K562 (cell line): ENCODE data around the gene GPR78.

Source experiments
- BHLHE40 ChIP-seq: IDR thresholded peaks from 2 replicates; pipeline ENCODE4 v1.6.1; 2011; ENCODE audit warnings: low read length, improper control_type of control experiment
- CREM ChIP-seq: IDR thresholded peaks from 2 replicates; pipeline ENCODE4 v1.6.1; 2014; ENCODE audit warnings: antibody characterized with exemption, low read depth
- FOXA3 ChIP-seq, 2 experiments: fragments of 450-650 bp in 1 of 2; sonication (generic) in 1 of 2; formaldehyde crosslinking; IDR thresholded peaks in 1 of 2; conservative IDR thresholded peaks in 1 of 2; 2 replicates each; pipeline versions ENCODE4 v1.4.0 to v1.8.0; 2020 to 2022; ENCODE audit warnings: mild to moderate bottlenecking in 2 of 2, missing genetic modification reagents in 1 of 2
- KDM5B ChIP-seq: fragments of 200-600 bp; sonication (generic); IDR thresholded peaks from 2 replicates; pipeline ENCODE4 v1.6.1; 2012; ENCODE audit warnings: low read depth, mild to moderate bottlenecking, moderate library complexity, low read length, control low read depth, inconsistent platforms; ENCODE audit not compliant: insufficient replicate concordance
- PML ChIP-seq: IDR thresholded peaks from 2 replicates; pipeline ENCODE4 v1.6.1; 2012; ENCODE audit warnings: low read length, inconsistent platforms
- SRSF9 ChIP-seq: fragments of 200-400 bp; formaldehyde crosslinking; IDR thresholded peaks from 2 replicates; pipeline ENCODE4 v1.6.1; 2017; ENCODE audit warnings: low read depth, low read length, borderline replicate concordance
- STAT5B ChIP-seq: fragments of 250-450 bp; sonication (Bioruptor Pico); IDR thresholded peaks from 2 replicates; pipeline ENCODE4 v1.8.0; 2021; ENCODE audit warnings: mild to moderate bottlenecking, inconsistent platforms
- XRCC4 ChIP-seq: IDR thresholded peaks from one replicate; pipeline ENCODE4 v1.6.1; 2011; ENCODE audit not compliant: insufficient read depth, insufficient read length; ENCODE audit errors: extremely low read depth
- YY1 ChIP-seq, 3 experiments: IDR thresholded peaks; 2 replicates each; pipeline ENCODE4 v1.6.1; 2011; ENCODE audit warnings: low read length in 2 of 3, mild to moderate bottlenecking in 2 of 3, moderate library complexity in 2 of 3, borderline replicate concordance in 1 of 3, control low read depth in 1 of 3, low read depth in 1 of 3; ENCODE audit not compliant: insufficient read depth in 3 of 3, insufficient replicate concordance in 2 of 3, control insufficient read depth in 1 of 3, insufficient read length in 1 of 3; ENCODE audit errors: extremely low read depth in 1 of 3
- ZNF175 ChIP-seq: fragments of 200-800 bp; sonication (Bioruptor generic); IDR thresholded peaks from 2 replicates; pipeline ENCODE4 v1.6.1; 2016; ENCODE audit warnings: low read depth, mild to moderate bottlenecking, missing genetic modification characterization, missing compliant biosample characterization
- ZNF311 ChIP-seq: fragments of 250-450 bp; sonication (Bioruptor Pico); IDR thresholded peaks from 2 replicates; pipeline ENCODE4 v1.4.0; 2020; ENCODE audit warnings: mild to moderate bottlenecking, moderate library complexity
- TF ChIP-seq, protein P1 (sequence below), 3 experiments: IDR thresholded peaks in 2 of 3; conservative IDR thresholded peaks in 1 of 3; 2 replicates each; pipeline ENCODE4 v1.5.1; 2011 to 2012; ENCODE audit warnings: low read length in 3 of 3, mild to moderate bottlenecking in 3 of 3, control low read depth in 2 of 3, improper control_type of control experiment in 1 of 3, inconsistent platforms in 1 of 3, low read depth in 1 of 3, mixed read lengths in 1 of 3, moderate library complexity in 1 of 3; ENCODE audit not compliant: insufficient read depth in 2 of 3
- TF ChIP-seq, protein P2 (sequence below): sonication (generic); formaldehyde crosslinking; IDR thresholded peaks from 2 replicates; pipeline ENCODE4 v1.8.0; 2022; ENCODE audit warnings: mild to moderate bottlenecking, missing genetic modification reagents

DNA sequence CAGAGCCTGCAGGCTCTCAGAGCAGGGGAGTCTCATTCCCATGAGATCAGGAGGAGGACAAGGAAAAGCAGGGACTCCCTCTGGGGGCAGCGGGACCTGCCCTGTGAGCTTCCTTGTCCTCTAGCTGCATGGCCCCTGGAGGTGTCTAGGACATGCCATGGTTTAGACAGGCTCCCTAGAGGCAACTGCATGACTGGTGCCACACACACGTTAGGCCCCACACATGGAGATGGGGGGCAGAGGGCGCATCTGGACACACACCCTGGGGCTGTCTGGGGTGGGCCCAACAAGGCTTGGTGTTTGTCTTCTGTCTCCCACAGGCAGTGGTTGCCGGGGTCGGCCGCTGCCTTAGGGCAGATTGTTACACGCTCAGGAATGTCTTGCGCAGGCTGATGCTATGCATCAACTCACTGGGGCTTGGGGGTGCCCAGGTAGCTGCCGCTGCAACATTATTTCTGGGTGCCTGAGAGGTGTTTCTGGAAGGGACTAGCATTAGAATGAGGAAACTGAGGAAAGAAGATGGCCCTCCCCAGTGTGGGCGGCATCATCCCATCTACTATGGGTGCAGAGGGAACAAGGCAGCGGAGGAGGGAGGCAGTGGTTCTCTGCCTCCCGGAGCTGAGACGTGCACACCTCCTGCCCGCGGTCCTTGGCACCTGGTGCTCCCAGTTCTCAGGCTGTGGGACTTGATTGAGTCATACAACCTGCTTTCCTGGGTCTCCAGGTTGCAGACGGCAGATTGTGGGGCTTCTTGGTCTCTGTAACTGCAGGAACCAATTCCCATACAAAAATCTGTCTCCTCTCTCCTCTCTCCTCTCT, 32.1 kb upstream of the GPR78 start:
- TF ChIP-seq YY1 (IDR thresholded peaks at IDR 0.05; ENCODE audit: borderline replicate concordance in 1 of 3, control insufficient read depth in 1 of 3, extremely low read depth in 1 of 3, insufficient read depth in 3 of 3, insufficient read length in 1 of 3, insufficient replicate concordance in 2 of 3, low read depth in 1 of 3, low read length in 2 of 3) (no peak), FOXA3 (CRISPR knock-in tag; conservative IDR thresholded peaks at IDR 0.05 in 1 of 2, IDR thresholded peaks at IDR 0.05 in 1 of 2) (no peak), STAT5B (CRISPR knock-in tag) (no peak), BHLHE40 (no peak), ZNF175 (CRISPR knock-in tag) (no peak), PML (no peak), KDM5B (no peak), XRCC4 (no peak), ZNF311 (CRISPR knock-in tag) (no peak), CREM (no peak), SRSF9 (no peak)
- TF ChIP-seq, protein P1, sequence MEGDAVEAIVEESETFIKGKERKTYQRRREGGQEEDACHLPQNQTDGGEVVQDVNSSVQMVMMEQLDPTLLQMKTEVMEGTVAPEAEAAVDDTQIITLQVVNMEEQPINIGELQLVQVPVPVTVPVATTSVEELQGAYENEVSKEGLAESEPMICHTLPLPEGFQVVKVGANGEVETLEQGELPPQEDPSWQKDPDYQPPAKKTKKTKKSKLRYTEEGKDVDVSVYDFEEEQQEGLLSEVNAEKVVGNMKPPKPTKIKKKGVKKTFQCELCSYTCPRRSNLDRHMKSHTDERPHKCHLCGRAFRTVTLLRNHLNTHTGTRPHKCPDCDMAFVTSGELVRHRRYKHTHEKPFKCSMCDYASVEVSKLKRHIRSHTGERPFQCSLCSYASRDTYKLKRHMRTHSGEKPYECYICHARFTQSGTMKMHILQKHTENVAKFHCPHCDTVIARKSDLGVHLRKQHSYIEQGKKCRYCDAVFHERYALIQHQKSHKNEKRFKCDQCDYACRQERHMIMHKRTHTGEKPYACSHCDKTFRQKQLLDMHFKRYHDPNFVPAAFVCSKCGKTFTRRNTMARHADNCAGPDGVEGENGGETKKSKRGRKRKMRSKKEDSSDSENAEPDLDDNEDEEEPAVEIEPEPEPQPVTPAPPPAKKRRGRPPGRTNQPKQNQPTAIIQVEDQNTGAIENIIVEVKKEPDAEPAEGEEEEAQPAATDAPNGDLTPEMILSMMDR (IDR thresholded peaks at IDR 0.05 in 2 of 3, conservative IDR thresholded peaks at IDR 0.05 in 1 of 3; ENCODE audit: insufficient read depth in 2 of 3, low read depth in 1 of 3, low read length in 3 of 3) = no peak
- TF ChIP-seq, protein P2, sequence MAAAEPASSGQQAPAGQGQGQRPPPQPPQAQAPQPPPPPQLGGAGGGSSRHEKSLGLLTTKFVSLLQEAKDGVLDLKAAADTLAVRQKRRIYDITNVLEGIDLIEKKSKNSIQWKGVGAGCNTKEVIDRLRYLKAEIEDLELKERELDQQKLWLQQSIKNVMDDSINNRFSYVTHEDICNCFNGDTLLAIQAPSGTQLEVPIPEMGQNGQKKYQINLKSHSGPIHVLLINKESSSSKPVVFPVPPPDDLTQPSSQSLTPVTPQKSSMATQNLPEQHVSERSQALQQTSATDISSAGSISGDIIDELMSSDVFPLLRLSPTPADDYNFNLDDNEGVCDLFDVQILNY (CRISPR knock-in tag) = no peak
